ENCODE data around the gene BCL2L12. TPM values are rescaled to one million over a fixed set of nuclear protein-coding genes. Genes with fewer than 3 reads are reported as not detected.

The BCL2L12 gene
- total and polyA plus RNA-seq, 2 of the 13 experiments (the other 11 are each of a cell fraction or from before 2014, with no cell fraction given) = 26.8 to 40.8 TPM

DNA sequence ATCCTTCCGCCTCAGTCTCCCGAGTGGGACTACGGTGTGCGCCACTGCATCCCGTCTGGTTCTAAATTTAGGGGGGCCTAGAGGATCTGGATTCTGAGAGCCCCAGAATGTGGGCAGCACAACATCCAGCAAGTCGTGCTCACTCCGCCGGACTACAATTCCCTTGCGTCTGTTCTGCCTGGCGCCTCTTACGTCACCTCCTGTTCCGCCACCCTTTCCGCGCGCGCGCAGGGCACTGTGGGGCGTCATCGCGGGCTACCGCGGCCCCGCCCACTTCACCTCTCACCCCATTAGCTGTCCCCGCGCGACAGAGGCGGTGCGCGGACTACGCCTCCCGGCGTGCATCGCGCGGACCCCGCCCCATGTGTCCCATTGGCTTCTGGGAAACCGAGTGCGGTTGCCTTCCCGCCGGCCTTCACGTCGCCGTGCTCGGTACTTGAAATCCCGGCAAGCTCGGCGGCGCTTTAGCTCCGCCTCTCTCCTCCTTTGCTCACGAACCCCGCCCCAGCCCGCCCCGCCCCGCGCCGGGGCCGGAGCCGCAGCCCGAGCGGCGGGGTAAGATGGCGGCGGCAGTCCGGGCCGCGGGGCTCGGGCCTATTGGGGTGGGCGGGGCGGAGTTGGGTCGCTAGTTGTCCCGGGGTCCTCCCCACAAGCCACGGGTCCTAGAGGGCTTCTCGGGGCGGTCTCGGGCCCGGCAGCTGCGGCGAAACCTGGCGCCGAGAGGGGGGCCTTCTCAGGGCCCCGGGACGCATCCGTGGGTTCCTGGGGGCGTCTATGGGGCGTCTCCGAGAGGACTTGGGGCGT is 23.8 kb upstream of the BCL2L12 start, which contains the start of gene SCAF1 (continued):
- TF ChIP-seq, protein P1, sequence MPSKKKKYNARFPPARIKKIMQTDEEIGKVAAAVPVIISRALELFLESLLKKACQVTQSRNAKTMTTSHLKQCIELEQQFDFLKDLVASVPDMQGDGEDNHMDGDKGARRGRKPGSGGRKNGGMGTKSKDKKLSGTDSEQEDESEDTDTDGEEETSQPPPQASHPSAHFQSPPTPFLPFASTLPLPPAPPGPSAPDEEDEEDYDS (CRISPR knock-in tag; IDR thresholded peaks at IDR 0.05) = peak; percentile 65
- TF ChIP-seq ZNF607 (CRISPR knock-in tag; IDR thresholded peaks at IDR 0.05; ENCODE audit: borderline replicate concordance) (peak; percentile 61; the same call in 1 of the 2 replicates), EHMT2 (IDR thresholded peaks at IDR 0.05; ENCODE audit: borderline replicate concordance, low read depth, low read length) (no peak), PHF21A (CRISPR knock-in tag; IDR thresholded peaks at IDR 0.05) (no peak), ZNF207 (IDR thresholded peaks at IDR 0.05; ENCODE audit: borderline replicate concordance) (no peak), ZBTB42 (CRISPR knock-in tag; IDR thresholded peaks at IDR 0.05) (no peak), ZBTB8A (CRISPR knock-in tag; IDR thresholded peaks at IDR 0.05; ENCODE audit: borderline replicate concordance, low read depth) (no peak), FOXC1 (CRISPR knock-in tag; IDR thresholded peaks at IDR 0.05; ENCODE audit: borderline replicate concordance) (peak; percentile 34; the same call in 1 of the 2 replicates), TP53 (CRISPR knock-in tag; conservative IDR thresholded peaks at IDR 0.05) (no peak), NAIF1 (CRISPR knock-in tag; IDR thresholded peaks at IDR 0.05; ENCODE audit: borderline replicate concordance) (no peak), NR3C1 (CRISPR knock-in tag; IDR thresholded peaks at IDR 0.05) (no peak), ZNF335 (CRISPR knock-in tag; IDR thresholded peaks at IDR 0.05) (peak; percentile 37; the same call in 1 of the 2 replicates), ZNF235 (CRISPR knock-in tag; IDR thresholded peaks at IDR 0.05; ENCODE audit: borderline replicate concordance) (no peak; the same call in 1 of the 2 replicates), HOXA9 (CRISPR knock-in tag; IDR thresholded peaks at IDR 0.05; ENCODE audit: borderline replicate concordance) (no peak), ZNF563 (CRISPR knock-in tag; IDR thresholded peaks at IDR 0.05) (no peak), GFI1 (CRISPR knock-in tag; IDR thresholded peaks at IDR 0.05; ENCODE audit: borderline replicate concordance) (peak; percentile 37; the same call in 1 of the 2 replicates), SIX4 (CRISPR knock-in tag; IDR thresholded peaks at IDR 0.05) (0 out of 2 replicates have a peak, but pooled peaks have one; percentile 23)
- TF ChIP-seq, protein P2, sequence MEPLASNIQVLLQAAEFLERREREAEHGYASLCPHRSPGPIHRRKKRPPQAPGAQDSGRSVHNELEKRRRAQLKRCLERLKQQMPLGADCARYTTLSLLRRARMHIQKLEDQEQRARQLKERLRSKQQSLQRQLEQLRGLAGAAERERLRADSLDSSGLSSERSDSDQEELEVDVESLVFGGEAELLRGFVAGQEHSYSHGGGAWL (CRISPR knock-in tag; IDR thresholded peaks at IDR 0.05) = 0 out of 2 replicates have a peak, but pooled peaks have one; percentile 11
- TF ChIP-seq, protein P3, sequence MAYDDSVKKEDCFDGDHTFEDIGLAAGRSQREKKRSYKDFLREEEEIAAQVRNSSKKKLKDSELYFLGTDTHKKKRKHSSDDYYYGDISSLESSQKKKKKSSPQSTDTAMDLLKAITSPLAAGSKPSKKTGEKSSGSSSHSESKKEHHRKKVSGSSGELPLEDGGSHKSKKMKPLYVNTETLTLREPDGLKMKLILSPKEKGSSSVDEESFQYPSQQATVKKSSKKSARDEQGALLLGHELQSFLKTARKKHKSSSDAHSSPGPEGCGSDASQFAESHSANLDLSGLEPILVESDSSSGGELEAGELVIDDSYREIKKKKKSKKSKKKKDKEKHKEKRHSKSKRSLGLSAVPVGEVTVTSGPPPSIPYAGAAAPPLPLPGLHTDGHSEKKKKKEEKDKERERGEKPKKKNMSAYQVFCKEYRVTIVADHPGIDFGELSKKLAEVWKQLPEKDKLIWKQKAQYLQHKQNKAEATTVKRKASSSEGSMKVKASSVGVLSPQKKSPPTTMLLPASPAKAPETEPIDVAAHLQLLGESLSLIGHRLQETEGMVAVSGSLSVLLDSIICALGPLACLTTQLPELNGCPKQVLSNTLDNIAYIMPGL (CRISPR knock-in tag; IDR thresholded peaks at IDR 0.05; ENCODE audit: borderline replicate concordance in 1 of 2, low read depth in 1 of 2) = peak in 1 of 2 experiments; percentile 65; a peak in 2 of 4 replicates
- TF ChIP-seq, protein P4, sequence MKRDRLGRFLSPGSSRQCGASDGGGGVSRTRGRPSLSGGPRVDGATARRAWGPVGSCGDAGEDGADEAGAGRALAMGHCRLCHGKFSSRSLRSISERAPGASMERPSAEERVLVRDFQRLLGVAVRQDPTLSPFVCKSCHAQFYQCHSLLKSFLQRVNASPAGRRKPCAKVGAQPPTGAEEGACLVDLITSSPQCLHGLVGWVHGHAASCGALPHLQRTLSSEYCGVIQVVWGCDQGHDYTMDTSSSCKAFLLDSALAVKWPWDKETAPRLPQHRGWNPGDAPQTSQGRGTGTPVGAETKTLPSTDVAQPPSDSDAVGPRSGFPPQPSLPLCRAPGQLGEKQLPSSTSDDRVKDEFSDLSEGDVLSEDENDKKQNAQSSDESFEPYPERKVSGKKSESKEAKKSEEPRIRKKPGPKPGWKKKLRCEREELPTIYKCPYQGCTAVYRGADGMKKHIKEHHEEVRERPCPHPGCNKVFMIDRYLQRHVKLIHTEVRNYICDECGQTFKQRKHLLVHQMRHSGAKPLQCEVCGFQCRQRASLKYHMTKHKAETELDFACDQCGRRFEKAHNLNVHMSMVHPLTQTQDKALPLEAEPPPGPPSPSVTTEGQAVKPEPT (CRISPR knock-in tag; IDR thresholded peaks at IDR 0.05; ENCODE audit: low read depth) = no peak

Data from HepG2 (cell line).